ENCODE data around the gene FITM1. TPM values are rescaled to one million over a fixed set of nuclear protein-coding genes. Genes with fewer than 3 reads are reported as not detected.

The FITM1 gene
- polyA plus RNA-seq, 3 donors: 1.1 to 2.3 (median 1.5) TPM

DNA sequence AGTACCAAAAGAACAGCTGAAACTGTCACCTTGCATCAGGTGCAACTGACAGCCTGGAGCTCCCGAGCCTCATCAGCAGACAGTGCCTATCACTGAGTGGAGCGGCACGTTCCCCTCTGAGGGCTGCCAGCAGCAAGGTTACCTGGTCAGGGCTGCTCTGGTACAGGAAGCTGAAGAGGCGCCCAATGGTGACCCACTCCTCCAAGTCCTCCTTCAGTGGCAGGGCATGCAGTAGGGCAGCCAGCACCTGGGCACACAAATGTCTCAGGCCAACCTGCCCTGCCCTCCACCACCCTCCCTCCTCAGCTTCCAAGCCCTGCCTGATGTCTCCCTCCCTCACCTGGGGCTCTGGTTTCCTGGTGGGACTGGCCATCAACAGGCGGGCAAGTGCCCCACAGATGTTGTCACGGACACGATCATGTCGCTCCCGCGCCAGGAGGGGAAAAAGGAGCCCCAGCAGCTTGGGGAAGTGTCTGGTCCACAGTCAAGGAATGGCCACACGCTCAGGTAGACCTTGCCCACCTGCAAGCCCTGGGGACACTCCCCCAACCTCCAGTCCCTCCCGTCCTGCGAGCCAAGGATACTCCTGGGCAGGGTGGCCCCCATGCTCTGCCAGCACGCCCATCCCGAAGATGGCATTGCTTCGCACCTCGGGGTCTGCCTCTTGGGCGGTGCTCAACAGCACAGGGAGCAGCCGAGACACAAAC lies 51.1 kb downstream of the FITM1 start:
- DNase-seq: no peak

Other genes with a start within 250 kb of the FITM1 start
- 10 to 100 TPM; 56.3 to 69.2 (median 65.6) TPM for gene DHRS4, start 176.9 kb upstream of the FITM1 start, polyA plus RNA-seq (ENCODE audit: insufficient read length in 3 of 3)
- 10 to 100 TPM; 36.1 to 44.3 (median 36.8) TPM for gene DHRS4L2, start 141.7 kb upstream of the FITM1 start, polyA plus RNA-seq (ENCODE audit: insufficient read length in 3 of 3)
- gene CARMIL3, start 78.7 kb upstream of the FITM1 start, polyA plus RNA-seq (ENCODE audit: insufficient read length in 3 of 3): 1 to 10 TPM; 2.2 to 2.4 (median 2.4) TPM
- under 1 TPM in 1 of 3 donors, not detected in 2; 0.24 TPM for gene CPNE6, start 59.1 kb upstream of the FITM1 start, polyA plus RNA-seq (ENCODE audit: insufficient read length in 3 of 3)
- 10 to 100 TPM; 37.7 to 41.7 (median 40.0) TPM for gene PCK2, start 36.3 kb upstream of the FITM1 start, polyA plus RNA-seq (ENCODE audit: insufficient read length in 3 of 3)
- gene DCAF11, start 15.9 kb upstream of the FITM1 start, polyA plus RNA-seq (ENCODE audit: insufficient read length in 3 of 3): 10 to 100 TPM; 82.2 to 96.2 (median 92.8) TPM
- gene NRL, start 15.7 kb upstream of the FITM1 start, polyA plus RNA-seq (ENCODE audit: insufficient read length in 3 of 3): 1 to 10 TPM; 2.7 to 3.2 (median 2.9) TPM
- gene PSME1, start 5.5 kb downstream of the FITM1 start, polyA plus RNA-seq (ENCODE audit: insufficient read length in 3 of 3): 100 to 1,000 TPM; 175 to 216 (median 196) TPM
- gene EMC9, start 10.9 kb downstream of the FITM1 start, polyA plus RNA-seq (ENCODE audit: insufficient read length in 3 of 3): 10 to 100 TPM; 19.8 to 29.7 (median 21.1) TPM
- gene PSME2, start 16.0 kb downstream of the FITM1 start, polyA plus RNA-seq (ENCODE audit: insufficient read length in 3 of 3): 100 to 1,000 TPM; 145 to 164 (median 151) TPM
- 10 to 100 TPM; 46.4 to 70.4 (median 53.4) TPM for gene RNF31, start 16.8 kb downstream of the FITM1 start, polyA plus RNA-seq (ENCODE audit: insufficient read length in 3 of 3)
- gene IRF9, start 30.6 kb downstream of the FITM1 start, polyA plus RNA-seq (ENCODE audit: insufficient read length in 3 of 3): 10 to 100 TPM; 56.8 to 68.9 (median 57.2) TPM
- gene REC8, start 41.4 kb downstream of the FITM1 start, polyA plus RNA-seq (ENCODE audit: insufficient read length in 3 of 3): 10 to 100 TPM; 71.4 to 85.6 (median 80.8) TPM
- 10 to 100 TPM; 39.6 to 48.5 (median 42.8) TPM for gene IPO4, start 58.2 kb downstream of the FITM1 start, polyA plus RNA-seq (ENCODE audit: insufficient read length in 3 of 3)
- gene TM9SF1, start 64.8 kb downstream of the FITM1 start, polyA plus RNA-seq (ENCODE audit: insufficient read length in 3 of 3): 10 to 100 TPM; 45.2 to 55.8 (median 46.7) TPM
- 10 to 100 TPM in 2 of 3 donors, 1 to 10 TPM in 1; 3.9 to 17.9 (median 14.1) TPM for gene TSSK4, start 75.0 kb downstream of the FITM1 start, polyA plus RNA-seq (ENCODE audit: insufficient read length in 3 of 3)
- 10 to 100 TPM; 50.6 to 70.2 (median 58.2) TPM for gene CHMP4A, start 82.8 kb downstream of the FITM1 start, polyA plus RNA-seq (ENCODE audit: insufficient read length in 3 of 3)
- 10 to 100 TPM; 13.0 to 20.1 (median 15.3) TPM for gene MDP1, start 85.4 kb downstream of the FITM1 start, polyA plus RNA-seq (ENCODE audit: insufficient read length in 3 of 3)
- 100 to 1,000 TPM; 197 to 260 (median 254) TPM for gene NEDD8, start 101.7 kb downstream of the FITM1 start, polyA plus RNA-seq (ENCODE audit: insufficient read length in 3 of 3)
- gene GMPR2, start 102.3 kb downstream of the FITM1 start, polyA plus RNA-seq (ENCODE audit: insufficient read length in 3 of 3): 100 to 1,000 TPM; 120 to 132 (median 123) TPM
- 10 to 100 TPM; 59.4 to 62.5 (median 60.9) TPM for gene TINF2, start 112.0 kb downstream of the FITM1 start, polyA plus RNA-seq (ENCODE audit: insufficient read length in 3 of 3)
- 1 to 10 TPM; 1.5 to 4.2 (median 2.5) TPM for gene TGM1, start 132.5 kb downstream of the FITM1 start, polyA plus RNA-seq (ENCODE audit: insufficient read length in 3 of 3)
- 10 to 100 TPM; 24.2 to 25.5 (median 25.0) TPM for gene RABGGTA, start 140.9 kb downstream of the FITM1 start, polyA plus RNA-seq (ENCODE audit: insufficient read length in 3 of 3)
- 10 to 100 TPM; 41.6 to 68.7 (median 43.4) TPM for gene DHRS1, start 169.1 kb downstream of the FITM1 start, polyA plus RNA-seq (ENCODE audit: insufficient read length in 3 of 3)
- gene NOP9, start 169.2 kb downstream of the FITM1 start, polyA plus RNA-seq (ENCODE audit: insufficient read length in 3 of 3): 10 to 100 TPM; 28.0 to 29.7 (median 28.7) TPM
- gene CIDEB, start 177.3 kb downstream of the FITM1 start, polyA plus RNA-seq (ENCODE audit: insufficient read length in 3 of 3): 10 to 100 TPM; 24.7 to 32.3 (median 28.3) TPM
- gene LTB4R2, start 179.5 kb downstream of the FITM1 start, polyA plus RNA-seq (ENCODE audit: insufficient read length in 3 of 3): 1 to 10 TPM; 3.2 to 5.3 (median 4.4) TPM
- gene LTB4R, start 180.8 kb downstream of the FITM1 start, polyA plus RNA-seq (ENCODE audit: insufficient read length in 3 of 3): 1 to 10 TPM; 5.0 to 7.2 (median 5.7) TPM
- 10 to 100 TPM; 19.3 to 22.6 (median 20.8) TPM for gene ADCY4, start 204.4 kb downstream of the FITM1 start, polyA plus RNA-seq (ENCODE audit: insufficient read length in 3 of 3)
- gene RIPK3, start 209.3 kb downstream of the FITM1 start, polyA plus RNA-seq (ENCODE audit: insufficient read length in 3 of 3): 1 to 10 TPM; 3.3 to 4.1 (median 3.8) TPM
- 10 to 100 TPM; 60.1 to 84.6 (median 72.6) TPM for gene NFATC4, start 237.5 kb downstream of the FITM1 start, polyA plus RNA-seq (ENCODE audit: insufficient read length in 3 of 3)

Data from renal pelvis (tissue), 4 donors.